HG03442 (cell line): ENCODE measurements around the gene CNTNAP2.

ENCODE experiments used
- ATAC-seq: cut with Tn5 transposase; IDR thresholded peaks from one replicate; pipeline ENCODE4 v1.9.1; 2021; ENCODE audit warnings: mild to moderate bottlenecking, moderate library complexity; ENCODE audit not compliant: unreplicated experiment

CNTNAP2 gene

DNA sequence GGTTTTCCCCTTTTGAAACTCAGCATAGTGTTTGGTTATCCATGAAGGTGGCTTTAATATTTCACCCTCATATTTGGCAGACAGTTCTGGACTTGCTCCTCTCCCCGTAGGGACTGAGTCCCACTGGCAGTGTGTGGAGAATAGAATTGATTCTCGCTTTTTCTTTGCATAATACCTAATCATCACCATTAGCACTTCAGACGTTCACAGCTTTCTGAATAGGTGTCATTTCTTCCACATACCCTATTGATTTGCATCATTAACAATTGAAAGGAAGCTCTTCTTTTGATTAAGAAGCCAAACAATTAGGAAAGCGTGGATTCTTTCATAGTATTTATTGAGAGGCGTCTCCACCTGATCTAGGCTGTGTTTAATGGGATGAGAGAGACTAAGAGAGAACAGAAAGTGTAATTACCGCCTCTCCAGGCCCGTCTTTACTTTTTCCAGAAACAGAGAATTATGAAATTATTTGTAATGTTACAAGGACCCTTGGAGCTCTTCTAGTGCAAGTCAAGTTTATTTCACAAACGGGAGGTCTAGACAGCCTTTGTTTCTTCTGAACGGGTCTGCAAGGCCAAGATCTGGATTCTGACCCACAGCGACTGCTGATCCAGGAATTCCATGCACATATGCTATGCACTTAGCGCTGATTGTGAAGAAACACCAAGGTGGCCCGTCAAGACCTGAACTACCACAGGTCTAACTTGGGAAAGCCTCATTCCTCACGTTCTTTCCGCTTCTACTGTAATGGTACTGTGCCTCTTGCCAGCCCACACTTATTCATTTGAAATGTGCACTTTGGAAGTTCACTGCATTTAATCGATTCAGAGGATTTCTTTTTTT lies 2224.1 kb downstream of the CNTNAP2 start:
- ATAC-seq = no peak

- ATAC-seq = no peak
These were observed 2227.8 kb downstream of the CNTNAP2 start for GRCh38 chr7:148344406-148344805.

DNA sequence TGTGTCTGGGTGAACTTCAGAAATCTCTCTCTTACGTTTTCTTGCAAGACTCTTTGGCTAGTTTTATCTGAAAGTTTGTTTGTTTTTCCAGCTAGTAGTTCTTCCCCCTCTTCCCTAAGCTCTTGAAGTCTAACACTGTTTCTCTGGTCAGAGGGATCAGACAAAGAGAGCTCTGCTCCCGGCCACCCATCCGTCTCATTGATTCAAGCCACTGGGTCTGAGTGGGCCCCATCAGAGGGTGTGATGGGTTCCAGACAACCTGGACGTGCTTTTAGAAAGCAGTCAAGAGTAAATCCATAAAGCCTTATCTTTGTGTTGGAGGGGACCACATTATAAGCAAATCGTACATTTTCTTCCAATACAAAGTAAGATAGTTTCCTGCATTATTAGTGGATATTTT lies 2231.4 kb downstream of the CNTNAP2 start:
- ATAC-seq = no peak

GRCh38 chr7:148348466-148348865 lies 2231.9 kb downstream of the CNTNAP2 start:
- ATAC-seq = no peak

DNA sequence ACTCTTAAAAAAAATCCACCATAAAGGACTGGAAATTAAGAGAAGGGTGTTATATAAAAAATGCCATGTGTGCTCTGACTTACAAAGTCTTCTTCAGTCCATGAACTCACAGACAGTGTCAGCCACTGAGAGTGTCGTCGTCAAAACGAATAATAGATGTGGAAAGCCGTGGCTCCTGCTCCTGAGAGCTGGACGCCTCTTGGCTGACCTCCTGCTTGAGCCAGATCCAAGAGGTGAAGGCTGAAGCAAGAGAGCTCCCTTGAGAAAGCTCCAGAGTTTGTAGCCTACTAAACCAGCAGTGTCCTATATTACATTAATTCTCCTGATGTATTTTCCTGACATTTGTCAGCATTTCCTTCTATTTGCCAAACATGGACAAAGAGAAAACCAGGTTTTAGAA lies 2239.7 kb downstream of the CNTNAP2 start:
- ATAC-seq = no peak

DNA sequence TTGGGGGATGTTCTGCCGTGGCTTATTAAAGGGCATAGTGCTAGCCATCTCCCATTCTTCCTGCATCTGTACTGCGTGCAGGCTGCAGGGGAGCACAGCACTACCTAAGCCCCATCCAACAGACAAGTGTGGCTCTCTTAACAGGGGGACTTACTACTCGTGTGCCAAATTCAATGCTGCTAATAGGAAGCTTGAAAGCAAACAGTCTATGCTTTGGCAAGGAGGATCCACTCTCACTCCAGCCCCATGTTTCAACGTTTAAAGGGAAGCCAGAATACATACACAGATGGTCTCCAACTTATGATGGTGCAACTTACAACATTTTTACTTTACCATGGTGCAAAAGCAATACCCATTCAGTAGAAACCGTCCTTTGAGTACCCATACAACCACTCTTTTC lies 2245.9 kb downstream of the CNTNAP2 start:
- ATAC-seq = no peak

- no peak for ATAC-seq
These were observed 2251.3 kb downstream of the CNTNAP2 start for GRCh38 chr7:148367731-148368475.

DNA sequence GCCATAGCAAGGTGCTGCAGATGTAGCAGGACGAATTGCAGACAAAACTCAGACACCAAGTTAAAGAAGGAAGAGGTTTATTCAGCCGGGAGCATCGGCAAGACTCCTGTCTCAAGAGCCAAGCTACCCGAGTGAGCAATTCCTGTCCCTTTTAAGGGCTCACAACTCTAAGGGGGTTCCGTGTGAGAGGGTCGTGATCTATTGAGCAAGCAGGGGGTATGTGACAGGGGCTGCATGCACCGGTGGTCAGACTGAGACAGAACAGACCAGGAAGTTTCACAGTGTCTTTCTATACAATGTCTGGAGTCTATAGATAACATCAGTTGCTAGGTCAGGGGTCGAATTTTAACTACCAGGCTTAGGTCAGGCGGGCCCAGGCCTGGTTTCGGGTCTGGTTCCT lies 2252.0 kb downstream of the CNTNAP2 start:
- ATAC-seq = no peak

DNA sequence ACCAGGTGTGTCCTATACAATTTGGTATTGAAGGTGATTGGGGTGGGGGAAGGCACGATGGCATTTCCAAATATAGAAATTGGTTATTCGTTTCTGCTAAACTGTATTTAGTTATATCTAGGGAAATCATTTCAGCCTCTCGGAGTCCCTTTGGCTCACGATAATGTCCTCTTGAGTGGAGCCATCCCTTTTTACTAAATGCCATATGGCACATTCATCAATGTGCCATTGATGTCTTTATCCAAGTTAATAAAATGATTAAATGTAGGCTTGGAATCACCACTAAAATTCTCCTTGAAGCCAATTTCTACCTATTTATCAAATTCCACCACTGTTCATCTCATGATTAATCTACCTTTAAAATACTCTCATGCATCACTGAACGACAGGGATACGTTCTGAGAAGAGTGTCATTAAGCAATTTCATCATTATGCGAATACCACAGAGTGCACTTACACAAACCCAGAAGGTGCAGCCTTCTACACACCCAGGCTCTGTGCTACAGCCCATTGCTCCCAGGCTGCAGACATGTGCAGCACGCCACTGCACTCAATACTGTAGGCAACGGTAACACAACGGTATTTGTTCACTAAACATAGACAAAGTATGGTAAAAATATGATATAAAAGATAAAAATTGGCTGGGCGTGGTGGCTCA lies 2254.8 kb downstream of the CNTNAP2 start:
- no peak for ATAC-seq

DNA sequence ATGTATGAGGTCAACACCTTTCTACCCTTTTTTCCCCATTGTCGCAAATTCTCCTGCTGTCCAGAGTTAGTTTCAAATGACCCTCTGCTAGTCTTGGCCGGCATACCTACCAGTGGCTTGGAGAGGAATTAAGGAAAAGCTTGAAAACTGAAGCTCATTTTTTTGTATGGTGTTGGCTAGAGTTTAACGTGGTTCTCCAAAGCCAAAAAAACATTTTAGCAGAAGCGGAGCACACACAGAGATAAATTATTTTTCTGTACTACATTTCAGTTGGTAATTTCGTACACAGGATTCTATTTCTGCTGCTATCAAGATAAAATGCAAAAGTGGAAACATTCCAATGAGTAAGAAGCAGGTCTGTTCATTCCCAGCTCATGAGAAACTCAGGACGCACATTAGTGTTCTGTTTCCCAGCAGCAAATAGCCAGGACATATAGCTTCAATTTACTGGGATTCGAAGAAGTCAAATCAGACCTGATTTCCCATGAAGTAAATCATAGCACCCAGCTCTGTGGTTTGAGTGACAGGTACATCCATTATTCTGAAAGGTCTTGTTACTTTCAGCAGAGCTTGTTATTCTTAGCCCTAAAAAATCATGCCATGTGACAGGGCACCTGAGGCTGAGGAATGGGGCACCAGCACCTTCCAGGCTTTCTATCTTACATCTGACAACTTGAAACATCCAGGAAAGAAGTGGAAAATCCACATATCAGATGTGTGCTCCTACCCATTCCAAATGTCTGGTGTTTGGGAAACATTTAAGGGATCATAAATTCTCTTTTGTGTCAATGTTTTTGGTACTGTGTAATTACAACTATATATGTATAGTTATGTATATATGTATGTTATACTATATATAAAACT lies 2258.0 kb downstream of the CNTNAP2 start:
- ATAC-seq = no peak

- ATAC-seq = no peak
These were observed 2263.1 kb downstream of the CNTNAP2 start for GRCh38 chr7:148379677-148380076.

DNA sequence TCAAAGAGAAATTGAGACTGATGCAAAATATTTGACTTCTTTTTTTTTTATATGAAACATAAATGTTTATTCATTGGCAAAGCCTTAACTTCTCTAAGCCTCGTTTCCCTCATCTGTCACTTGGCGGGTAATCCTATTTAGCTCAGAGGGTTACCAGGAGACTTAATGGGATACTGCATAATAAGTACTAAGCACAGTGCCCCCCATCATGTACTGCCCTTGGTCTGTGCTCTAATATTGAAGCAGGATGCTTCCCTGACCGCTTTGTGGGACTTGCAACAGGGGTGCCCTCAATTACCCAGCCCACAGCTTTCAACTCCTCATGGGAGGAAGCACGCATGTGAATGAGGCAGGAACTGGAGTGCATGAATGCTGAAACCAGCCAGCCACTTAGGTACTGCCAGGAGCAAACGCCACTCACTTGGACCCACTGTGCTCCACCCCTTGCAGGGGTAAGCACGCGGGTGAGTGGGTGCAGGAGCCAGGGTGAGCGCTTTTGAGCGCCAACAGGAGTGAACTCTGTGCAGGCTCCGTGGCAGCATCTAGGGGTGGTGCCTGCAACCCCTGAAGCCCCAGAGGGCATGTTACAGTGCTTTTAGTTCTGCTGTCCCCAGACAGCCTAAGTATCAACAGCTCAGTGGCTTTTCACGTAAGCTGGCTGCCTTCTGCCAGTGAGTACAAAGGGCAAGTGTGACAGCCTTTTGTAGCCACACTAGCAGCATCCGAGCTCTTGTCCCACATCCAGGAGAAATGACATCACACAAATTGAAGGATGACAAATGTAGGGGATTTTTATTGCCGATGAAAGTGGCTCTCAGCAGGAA lies 2264.2 kb downstream of the CNTNAP2 start:
- no peak for ATAC-seq

DNA sequence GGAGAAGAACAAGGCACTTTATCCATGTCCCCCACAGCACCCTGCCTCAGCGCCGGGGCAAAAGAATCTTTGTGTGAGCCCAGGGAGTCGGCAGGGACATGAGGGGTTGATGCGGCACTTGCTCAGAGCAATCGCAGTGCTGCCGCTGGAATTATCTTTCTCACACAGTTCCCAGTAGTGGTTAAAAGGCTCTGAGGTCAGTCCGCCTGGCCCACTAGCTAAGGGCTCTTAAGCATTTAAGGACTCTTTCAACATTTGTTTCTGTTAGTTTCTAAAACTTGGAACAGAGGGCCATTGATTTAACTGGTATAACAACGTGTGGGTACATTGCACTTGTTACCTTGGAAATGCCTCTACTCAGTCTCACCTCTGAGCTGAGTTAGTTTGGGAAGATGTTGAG lies 2266.0 kb downstream of the CNTNAP2 start:
- no peak for ATAC-seq

GRCh38 chr7:148383651-148384050 lies 2267.1 kb downstream of the CNTNAP2 start:
- ATAC-seq = no peak

DNA sequence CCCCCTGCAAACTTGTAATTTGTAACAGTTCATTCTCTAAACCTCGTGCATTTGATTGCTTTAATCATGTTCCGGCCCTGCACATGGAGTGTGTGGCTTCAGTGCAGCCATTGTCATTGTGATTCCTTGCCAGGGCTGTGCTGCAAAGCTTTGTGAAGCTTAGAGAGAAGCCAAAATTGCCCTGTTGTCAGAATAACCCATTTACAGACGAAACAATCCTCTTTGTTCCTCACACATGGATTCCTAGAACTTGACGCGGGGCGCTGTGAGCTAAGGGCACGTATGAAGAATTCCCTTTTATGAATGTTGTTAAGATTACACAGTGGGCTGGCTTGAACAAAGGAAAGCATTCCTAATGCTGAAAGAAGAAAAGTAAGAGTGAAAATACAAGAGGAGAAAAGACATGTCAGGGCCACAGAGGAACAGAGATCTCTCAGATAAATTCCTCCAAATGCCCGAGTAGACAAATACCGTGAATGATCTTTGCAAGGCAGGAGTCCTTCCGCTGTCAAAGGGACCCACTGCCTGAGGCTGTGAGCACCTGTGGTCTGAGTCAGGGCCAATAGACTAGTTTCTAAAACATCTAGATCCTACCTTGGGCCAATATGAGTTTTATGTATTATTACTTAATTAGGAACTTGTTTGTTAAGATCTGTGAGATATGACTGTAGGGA lies 2268.5 kb downstream of the CNTNAP2 start:
- ATAC-seq = no peak

- no peak for ATAC-seq
These were observed 2273.8 kb downstream of the CNTNAP2 start for GRCh38 chr7:148390381-148390780.

DNA sequence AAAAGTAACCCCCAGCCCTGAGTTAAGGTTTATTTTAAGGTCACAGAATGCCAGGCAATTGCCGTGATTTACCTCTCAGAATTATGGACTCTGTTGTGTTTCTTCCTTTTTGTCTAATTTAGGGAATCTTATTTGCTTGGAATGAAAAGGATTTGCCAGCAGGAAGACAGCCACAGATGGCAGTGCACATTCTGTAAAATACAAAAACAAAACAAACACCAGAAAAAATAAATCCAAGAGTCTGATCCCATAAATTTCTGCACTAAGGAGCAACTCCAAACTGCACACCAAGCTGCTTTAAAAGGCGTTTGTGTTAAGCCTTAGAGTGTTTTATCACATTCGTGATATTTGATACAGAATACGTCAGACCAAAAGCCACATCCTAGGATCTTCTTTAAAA lies 2275.0 kb downstream of the CNTNAP2 start:
- no peak for ATAC-seq

GRCh38 chr7:148394582-148394981 lies 2278.0 kb downstream of the CNTNAP2 start:
- ATAC-seq = no peak

GRCh38 chr7:148395352-148395811 lies 2278.8 kb downstream of the CNTNAP2 start:
- ATAC-seq = no peak
